Bone marrow (tissue), 2 donors: ENCODE measurements around the gene MYH7B.

Source experiments
- DNase-seq, 2 donors: peaks; one replicate each; lab custom pipeline; 2025; lab: John Stamatoyannopoulos, UW

The MYH7B gene

GRCh38 chr20:34955231-34956040 is at the start of gene MYH7B, which contains the start of gene GSS:
MYH7B (plus strand) TSS chr20:34955868; CDS start chr20:34978006, 22,138 bp downstream.
GSS (minus strand) TSS chr20:34955806; CDS start chr20:34951852, 3,954 bp downstream.
- DNase-seq: peak; percentile 95 to 96

- DNase-seq: no peak
Observed at GRCh38 chr20:34907616-34908469, 47.8 kb upstream of the MYH7B start.

- no peak for DNase-seq
Observed at GRCh38 chr20:34915131-34915530, 40.5 kb upstream of the MYH7B start.

- no peak for DNase-seq
Observed at GRCh38 chr20:34915749-34916455, 39.8 kb upstream of the MYH7B start.

GRCh38 chr20:34916774-34917354 is 38.8 kb upstream of the MYH7B start:
- no peak for DNase-seq

GRCh38 chr20:34920055-34920454 is 35.6 kb upstream of the MYH7B start:
- no peak for DNase-seq

GRCh38 chr20:34921436-34921835 is 34.2 kb upstream of the MYH7B start:
- no peak for DNase-seq

GRCh38 chr20:34922654-34923381 is 32.9 kb upstream of the MYH7B start:
- DNase-seq: no peak

GRCh38 chr20:34923414-34923813 is 32.3 kb upstream of the MYH7B start:
- DNase-seq: no peak

GRCh38 chr20:34925341-34925740 is 30.3 kb upstream of the MYH7B start:
- DNase-seq: no peak

- DNase-seq: no peak
Observed at GRCh38 chr20:34925981-34926380, 29.7 kb upstream of the MYH7B start.

- no peak for DNase-seq
Observed at GRCh38 chr20:34926581-34926980, 29.1 kb upstream of the MYH7B start.

GRCh38 chr20:34927736-34928135 is 27.9 kb upstream of the MYH7B start:
- DNase-seq: no peak

- no peak for DNase-seq
Observed at GRCh38 chr20:34928411-34928810, 27.3 kb upstream of the MYH7B start.

GRCh38 chr20:34931771-34932170 is 23.9 kb upstream of the MYH7B start:
- DNase-seq: no peak

- DNase-seq: peak; percentile 9 to 84
Observed at GRCh38 chr20:34938466-34939163, 17.1 kb upstream of the MYH7B start.

- no peak for DNase-seq
Observed at GRCh38 chr20:34940081-34940481, 15.6 kb upstream of the MYH7B start.

- DNase-seq: peak in 1 of 2 donors; percentile 71
Observed at GRCh38 chr20:34941226-34941625, 14.4 kb upstream of the MYH7B start.

- no peak for DNase-seq
Observed at GRCh38 chr20:34942301-34942700, 13.4 kb upstream of the MYH7B start.

- no peak for DNase-seq
Observed at GRCh38 chr20:34943808-34944567, 11.7 kb upstream of the MYH7B start.
